GM21825 (cell line): ENCODE data around the gene PRAMEF8.
"Not testable (repeated sequence)": the region's sequence is repeated elsewhere in the genome, so short reads cannot be mapped to it uniquely, and the experiment has no call there.

Source experiments
- ATAC-seq: cut with Tn5 transposase; IDR thresholded peaks from one replicate; pipeline ENCODE4 v1.9.1; 2021; ENCODE audit warnings: mild to moderate bottlenecking, moderate library complexity; ENCODE audit not compliant: unreplicated experiment

The PRAMEF8 gene

DNA sequence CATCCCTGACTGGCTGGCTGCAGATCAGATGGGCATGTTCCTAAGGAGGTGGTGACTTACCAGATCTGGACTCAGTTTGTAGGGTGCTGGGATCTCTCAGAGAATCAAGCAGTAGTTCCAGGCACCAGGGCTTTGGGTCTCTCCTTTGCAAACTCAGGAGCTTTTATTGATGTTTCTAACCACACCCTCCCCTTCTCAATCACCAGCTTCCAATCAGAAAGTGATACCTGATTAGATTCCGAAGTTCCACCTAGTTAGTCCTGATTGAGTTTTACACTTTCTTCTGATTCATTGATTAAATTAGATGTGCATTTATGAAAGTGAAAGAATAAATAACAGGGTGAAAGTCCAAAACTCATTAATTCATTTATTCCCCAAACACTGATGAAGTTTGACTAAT, at the start of gene PRAMEF8:
Gene PRAMEF8 (minus strand): TSS at position 101 of the 400 bp plus-strand sequence. CDS start 1,046 bp downstream, outside the sequence.
- ATAC-seq: not testable (repeated sequence)

DNA sequence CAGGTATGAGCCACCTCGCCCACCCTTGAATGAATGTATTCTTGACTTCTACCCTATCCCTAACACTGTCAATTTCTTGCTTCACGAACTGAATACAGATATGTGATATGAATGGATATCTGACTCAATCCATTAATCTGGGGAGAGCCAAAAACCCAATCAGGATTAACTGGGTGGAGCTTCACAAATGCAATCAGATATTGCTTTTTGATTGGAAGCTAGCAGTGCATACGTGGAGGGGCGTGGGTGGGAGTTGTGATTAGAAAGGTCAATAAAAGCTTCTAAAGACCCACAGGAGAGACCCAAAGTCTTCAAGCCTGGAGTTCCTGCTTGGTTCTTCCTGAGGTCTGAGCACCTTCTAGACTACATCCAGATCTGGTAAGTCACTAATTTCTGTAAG, 30.3 kb upstream of the PRAMEF8 start, which contains the start of gene PRAMEF15:
Gene PRAMEF15 (plus strand): TSS at position 301 of the 400 bp plus-strand sequence. CDS start 2,827 bp downstream, outside the sequence.
- not testable (repeated sequence) for ATAC-seq

DNA sequence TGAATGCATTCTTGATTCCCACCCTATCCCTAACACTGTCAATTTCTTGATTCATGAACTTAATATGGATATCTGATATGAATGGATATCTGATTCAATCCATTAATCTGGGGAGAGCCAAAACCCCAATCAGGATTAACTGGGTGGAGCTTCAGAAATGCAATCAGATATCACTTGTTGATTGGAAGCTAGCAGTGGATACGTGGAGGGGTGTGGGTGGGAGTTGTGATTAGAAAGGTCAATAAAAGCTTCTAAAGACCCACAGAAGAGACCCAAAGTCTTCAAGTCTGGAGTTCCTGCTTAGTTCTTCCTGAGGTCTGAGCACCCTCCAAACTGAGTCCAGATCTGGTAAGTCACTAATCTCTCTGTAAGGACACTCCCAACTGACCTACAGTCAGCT, 18.3 kb upstream of the PRAMEF8 start, which contains the start of gene PRAMEF33:
Gene PRAMEF33 (plus strand): TSS at position 301 of the 400 bp plus-strand sequence. CDS start 2,416 bp downstream, outside the sequence.
- ATAC-seq: not testable (repeated sequence)

DNA sequence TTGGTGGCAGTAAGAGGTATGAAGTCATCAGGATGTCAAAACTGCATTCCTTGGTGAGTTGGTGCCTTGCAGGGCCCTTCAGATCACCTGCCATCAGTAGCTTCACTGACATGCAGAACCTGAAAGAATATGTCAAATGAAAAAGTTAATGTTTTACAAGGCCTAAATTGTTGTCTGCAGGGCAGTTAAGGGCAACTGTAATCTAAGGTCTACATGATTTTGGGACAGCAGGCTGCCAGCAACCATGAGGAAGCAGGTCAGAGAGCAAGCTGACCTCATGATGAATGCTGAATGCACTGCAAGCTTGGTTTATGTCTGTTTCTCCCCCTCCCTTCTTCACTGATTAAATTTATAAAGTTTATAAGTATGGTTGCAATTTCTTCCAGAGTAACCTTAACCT, 17.3 kb upstream of the PRAMEF8 start:
- ATAC-seq: not testable (repeated sequence)

DNA sequence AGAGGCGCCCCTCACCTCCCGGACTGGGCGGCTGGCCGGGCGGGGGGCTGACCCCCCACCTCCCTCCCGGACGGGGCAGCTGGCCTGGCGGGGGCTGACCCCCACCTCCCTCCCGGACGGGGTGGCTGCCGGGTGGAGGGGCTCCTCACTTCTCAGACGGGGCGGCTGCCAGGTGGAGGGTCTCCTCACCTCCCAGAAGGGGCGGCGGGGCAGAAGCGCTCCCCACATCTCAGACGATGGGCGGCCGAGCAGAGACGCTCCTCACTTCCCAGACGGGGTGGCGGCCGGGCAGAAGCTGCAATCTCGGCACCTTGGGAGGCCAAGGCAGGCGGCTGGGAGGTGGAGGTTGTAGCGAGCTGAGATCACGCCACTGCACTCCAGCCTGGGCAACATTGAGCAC, 13.8 kb upstream of the PRAMEF8 start:
- not testable (repeated sequence) for ATAC-seq

DNA sequence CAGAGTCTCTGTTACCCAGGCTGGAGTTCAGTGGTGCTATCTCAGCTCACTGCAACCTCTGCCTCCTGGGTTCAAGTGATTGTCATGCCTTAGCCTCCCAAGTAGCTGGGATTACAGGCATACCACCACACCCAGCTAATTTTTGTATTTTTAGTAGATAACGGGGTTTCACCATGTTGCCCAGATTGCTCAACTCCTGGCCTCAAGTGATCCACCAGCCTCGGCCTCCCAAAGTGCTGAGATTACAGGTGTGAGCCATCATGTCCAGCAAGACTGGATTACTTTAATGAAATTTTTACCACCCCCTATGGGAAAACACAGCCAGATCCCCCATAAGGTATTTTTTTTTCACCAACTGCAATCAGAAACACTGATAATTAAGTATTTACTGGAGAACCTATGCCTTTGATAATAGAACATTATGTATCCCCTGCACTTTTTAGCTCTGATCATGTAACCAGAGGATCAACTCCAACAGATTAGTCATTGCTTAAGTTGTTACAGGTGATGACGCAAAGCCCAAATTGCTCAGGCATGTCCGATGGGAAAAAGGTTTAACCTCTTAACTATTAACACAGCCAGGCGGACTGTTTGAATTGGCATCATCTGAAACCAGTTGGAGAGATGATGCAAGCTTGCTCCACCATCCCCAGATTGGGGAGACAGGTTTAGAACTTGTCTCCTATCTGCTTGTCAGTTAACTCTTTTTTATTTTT, 12.4 kb upstream of the PRAMEF8 start:
- ATAC-seq: not testable (repeated sequence)

DNA sequence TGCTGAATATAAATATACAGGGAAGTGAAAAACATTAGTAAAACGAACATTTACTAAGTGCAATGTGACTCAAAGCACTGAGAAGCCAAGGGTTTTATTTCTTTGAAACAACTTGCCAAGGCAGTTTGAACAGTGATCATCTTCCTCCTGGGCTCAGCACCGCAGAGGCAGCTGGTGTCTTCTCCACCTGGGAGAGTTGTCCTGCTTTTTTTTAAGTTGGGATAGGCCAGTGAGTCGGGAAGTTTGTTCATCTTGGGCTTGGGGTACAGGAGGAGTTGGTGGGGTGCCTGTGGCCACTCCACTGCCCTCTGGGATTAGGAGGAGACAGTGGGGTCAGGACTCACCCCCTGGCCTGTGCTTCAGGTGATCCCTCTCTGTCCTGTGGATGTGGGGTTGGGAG, 4.1 kb upstream of the PRAMEF8 start:
- not testable (repeated sequence) for ATAC-seq

DNA sequence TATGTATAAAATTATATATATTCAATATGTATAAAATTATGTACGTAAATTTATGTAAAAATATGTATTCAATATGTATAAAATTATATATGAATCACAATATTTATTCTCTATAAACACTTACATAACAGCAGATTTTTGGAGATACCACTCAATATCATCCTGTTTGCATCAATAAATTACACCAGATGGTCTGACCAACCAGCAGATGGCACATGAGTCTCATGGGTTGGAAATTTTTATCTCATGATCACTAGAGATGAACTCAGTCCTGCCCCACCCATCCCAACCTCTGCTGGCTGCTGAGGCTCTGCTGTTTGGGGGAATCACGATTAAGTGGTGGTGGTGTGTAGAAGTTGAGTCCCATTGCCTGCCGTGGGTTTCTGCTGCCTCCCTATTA, 5.3 kb downstream of the PRAMEF8 start:
- ATAC-seq: not testable (repeated sequence)

DNA sequence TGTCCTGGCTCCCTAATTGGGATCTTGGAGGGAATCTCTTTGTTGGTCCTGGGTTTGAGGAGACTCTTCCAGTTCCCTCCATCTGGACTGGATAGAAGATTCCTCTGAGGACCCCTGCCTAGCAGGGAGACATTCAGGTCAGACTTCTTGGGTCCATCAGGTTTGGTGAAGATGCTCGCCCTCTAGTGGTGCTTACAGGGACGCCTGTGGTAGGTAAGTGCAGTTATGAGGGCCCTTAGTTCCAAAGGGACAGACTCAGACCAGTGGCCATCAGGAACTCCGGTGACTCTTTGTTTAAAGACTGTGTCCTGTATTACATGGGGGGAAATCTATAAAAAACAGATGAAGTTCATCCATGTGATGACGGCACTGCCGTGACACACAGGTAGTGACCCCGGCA, 7.9 kb downstream of the PRAMEF8 start:
- not testable (repeated sequence) for ATAC-seq

DNA sequence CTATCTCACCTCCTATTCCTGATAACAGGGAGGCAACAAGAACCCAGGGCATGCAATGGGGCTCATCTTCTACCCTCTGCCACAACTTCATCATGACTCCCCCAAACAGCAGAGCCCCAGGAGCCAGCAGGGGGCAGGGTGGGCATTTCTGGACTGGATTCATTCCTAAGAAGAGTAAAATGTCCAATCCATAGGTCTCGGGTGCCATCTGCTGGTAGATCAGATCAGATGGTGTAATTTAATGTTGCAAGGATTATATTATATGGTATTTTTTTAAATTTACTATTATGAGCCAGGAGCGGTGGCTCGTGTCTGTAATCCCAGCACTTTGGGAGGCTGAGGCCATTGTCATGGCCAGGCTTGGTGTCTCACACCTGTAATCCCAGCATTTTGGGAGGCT, 19.8 kb downstream of the PRAMEF8 start:
- ATAC-seq: not testable (repeated sequence)

DNA sequence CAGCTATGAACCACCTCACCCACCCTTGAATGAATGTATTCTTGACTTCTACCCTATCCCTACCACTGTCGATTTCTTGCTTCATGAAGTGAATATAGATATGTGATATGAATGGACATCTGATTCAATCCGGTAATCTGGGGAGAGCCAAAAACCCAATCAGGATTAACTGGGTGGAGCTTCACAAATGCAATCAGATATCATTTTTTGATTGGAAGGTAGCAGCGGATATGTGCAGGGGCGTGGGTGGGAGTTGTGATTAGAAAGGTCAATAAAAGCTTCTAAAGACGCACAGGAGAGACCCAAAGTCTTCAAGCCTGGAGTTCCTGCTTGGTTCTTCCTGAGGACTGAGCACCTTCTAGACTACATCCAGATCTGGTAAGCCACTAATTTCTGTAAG, 31.0 kb downstream of the PRAMEF8 start, which contains the start of gene PRAMEF5:
Gene PRAMEF5 (plus strand): TSS at position 301 of the 400 bp plus-strand sequence. CDS start 5,071 bp downstream, outside the sequence.
- not testable (repeated sequence) for ATAC-seq

DNA sequence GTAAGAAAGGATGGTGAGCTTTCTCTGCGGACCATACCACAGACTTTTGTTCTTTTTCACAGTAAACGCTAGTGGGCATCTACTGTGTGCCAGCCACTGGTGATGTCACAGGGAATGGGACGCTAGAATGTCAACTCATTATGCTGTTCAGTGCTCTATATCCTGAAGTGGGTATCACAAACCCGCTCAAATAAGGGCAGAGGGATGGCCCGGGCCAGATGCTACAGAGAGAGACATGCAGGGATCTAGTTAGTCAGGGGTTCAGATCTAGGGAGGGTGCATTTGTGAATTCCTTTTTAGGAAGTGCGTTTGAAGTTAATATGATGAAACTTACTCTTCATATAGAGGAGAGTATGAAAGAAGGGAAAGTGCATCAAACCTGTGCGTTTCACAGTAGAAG, 37.8 kb downstream of the PRAMEF8 start:
- not testable (repeated sequence) for ATAC-seq

DNA sequence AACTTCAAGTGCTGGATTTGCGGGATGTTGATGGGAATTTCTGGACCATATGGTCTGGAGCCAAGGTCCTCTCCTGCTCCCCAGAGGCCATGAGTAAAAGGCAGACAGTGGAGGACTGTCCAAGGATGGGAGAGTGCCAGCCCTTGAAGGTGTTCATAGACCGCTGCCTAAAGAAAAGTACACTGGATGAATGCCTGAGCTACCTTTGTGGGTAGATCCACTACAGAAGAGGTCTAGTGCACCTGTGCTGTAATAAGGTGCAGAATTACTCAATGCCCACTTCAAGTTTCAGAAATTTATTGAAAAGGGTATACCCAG, 38.4 kb downstream of the PRAMEF8 start:
- ATAC-seq: not testable (repeated sequence)

DNA sequence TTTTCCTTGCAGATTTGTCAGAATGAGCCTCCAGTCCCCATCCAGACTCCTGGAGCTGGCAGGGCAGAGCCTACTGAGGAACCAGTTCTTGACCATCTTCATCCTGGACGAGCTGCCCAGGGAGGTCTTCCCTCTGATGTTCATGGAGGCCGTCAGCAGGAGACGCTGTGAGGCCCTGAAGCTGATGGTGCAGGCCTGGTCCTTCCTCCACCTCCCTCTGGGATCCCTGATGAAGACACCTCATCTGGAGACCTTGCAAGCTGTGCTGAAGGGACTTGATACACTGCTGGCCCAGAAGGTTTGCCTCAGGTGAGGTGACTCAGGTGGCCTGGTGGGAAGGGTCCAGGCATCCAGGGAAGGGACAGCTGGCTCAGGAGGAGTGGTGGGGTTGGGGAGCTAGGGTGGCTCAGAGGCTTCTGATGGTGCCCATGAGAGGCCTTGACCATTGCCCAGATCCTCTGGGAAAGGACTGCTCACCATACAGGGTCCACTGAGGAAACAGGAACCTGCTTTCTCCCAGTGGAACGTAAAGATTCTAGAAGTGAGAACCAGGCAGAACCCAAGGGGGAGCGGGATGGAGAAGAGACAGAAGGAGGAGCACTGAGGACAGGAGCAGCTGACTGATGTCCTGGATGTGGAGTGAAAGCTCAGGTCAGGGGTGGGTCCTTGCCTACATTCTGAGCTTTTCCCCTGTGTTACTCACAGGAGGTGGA, 38.9 kb downstream of the PRAMEF8 start:
- not testable (repeated sequence) for ATAC-seq

DNA sequence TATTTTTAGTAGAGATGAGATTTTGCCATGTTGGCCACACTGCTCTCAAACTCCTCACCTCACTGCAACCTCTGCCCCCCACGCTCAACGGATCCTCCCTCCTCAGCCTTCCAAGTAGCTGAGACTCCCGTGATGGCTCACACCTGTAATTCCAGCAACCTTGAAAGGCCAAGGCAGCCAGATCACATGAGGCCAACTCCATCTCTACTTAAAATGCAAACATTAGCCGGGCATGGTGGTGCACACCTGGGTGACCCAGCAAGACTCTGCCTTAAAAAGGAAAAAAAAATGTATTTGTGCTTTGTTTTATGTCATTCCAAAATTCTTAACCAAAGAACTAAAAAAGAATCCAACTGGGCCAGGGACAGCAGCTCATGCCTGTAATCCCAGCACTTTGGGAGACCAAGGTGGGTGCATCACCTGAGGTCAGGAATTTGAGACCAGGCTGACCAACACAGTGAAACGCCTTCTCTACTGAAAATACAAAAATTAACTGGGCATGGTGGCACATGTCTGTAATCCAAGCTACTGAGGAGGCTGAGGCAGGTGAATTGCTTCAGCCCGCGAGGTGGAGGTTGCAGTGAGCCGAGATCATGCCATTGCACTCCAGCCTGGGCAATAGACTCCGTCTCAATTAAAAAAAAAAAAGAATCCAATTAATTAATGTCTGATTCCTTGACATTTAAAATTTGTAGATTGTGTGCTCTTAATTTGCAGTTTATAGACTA, 41.2 kb downstream of the PRAMEF8 start:
- not testable (repeated sequence) for ATAC-seq

DNA sequence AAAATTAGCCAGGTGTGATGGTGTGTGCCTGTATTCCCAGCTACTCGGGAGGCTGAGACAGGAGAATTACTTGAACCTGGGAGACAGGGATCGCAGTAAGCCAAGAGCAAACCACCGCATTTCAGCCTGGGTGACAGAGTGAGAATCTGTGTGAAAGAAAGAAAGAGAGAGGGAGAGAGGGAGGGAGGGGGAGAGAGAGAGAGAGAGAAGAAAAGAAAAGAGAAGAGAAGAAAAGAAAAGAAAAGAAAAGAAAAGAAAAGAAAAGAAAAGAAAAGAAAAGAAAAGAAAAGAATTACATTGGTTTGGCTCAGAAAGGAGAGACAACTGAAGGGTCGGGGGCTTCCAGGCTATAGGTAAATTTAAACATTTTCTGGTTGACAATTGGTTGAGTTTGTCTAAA, 45.3 kb downstream of the PRAMEF8 start:
- not testable (repeated sequence) for ATAC-seq

DNA sequence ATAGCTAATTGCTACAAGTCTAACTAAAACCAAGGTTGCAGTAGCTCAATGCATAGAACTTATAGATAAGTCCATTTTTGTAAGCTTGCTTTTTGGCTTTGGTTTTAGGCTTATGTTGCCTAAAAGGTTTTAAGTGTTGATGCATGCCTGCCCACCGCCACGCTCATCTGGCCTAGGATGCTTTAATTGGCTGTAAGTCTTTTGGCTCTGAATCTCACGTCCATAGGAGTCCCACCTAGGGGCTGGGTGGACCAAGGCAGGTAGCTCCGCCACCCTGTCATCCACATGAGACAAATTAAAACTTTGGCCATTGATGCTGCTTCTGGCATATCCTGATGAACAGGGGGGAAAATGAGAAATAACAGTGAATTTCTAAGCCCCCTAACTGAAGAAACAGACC, 47.4 kb downstream of the PRAMEF8 start:
- not testable (repeated sequence) for ATAC-seq

DNA sequence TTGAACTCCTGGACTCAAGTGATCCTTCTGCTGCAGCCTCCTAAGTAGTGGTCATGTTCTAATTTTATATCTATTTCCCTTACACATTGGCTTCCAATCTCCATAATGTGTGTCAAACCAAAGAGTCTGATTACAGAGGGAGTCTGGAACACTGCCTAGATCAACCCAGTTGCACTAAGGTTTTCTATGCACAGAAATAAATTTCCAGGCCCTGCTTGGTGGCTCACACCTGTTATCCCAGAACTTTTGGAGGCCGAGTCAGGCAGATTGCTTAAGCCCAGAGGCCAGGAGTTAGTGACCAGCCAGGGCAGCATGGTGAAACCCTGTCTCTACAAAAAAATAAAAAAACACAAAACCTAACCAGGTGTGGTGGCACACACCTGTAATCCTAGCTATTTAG, 50.9 kb downstream of the PRAMEF8 start:
- not testable (repeated sequence) for ATAC-seq

DNA sequence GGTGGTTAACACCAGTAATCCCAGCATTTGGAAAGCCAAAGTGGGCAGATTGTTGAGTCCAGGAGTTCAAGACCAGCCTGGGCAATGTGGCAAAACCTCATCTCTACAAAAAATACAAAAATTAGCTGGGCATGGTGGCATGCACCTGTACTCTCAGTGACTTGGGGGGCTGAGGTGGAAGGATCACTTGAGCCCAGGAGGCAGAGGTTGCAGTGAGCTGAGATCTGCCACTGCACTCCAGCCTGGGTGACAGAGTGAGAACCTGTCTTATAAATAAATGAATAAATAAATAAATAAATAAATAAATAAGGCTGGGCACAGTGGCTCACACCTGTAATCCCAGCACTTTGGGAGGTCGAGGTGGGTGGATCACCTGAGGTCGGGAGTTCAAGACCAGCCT, 52.9 kb downstream of the PRAMEF8 start:
- ATAC-seq: not testable (repeated sequence)
